Lower leg skin (tissue), 3 donors: Measurements from ENCODE around the gene DCDC2C.

ENCODE experiments used
- CTCF ChIP-seq, 3 donors: fragments of 450-650 bp; IDR thresholded peaks; one replicate each; pipeline ENCODE4 v1.5.1; 2016; ENCODE audit warnings: antibody characterized with exemption in 3 of 3, mild to moderate bottlenecking in 3 of 3, moderate library complexity in 2 of 3
- POLR2A ChIP-seq, 2 donors: fragments of 450-650 bp; IDR thresholded peaks; one replicate each; pipeline ENCODE4 v1.6.1; 2016 to 2017; ENCODE audit warnings: antibody characterized with exemption in 2 of 2, mild to moderate bottlenecking in 1 of 2, moderate library complexity in 1 of 2

GRCh38 chr2:3762771-3763447 is 59.5 kb downstream of the DCDC2C start:
- TF ChIP-seq CTCF (IDR thresholded peaks at IDR 0.05): no peak
- TF ChIP-seq POLR2A (IDR thresholded peaks at IDR 0.05): no peak
